HUES48 (cell line): Measurements from ENCODE around the gene DEFB114.
"Not testable (repeated sequence)": the region's sequence is repeated elsewhere in the genome, so short reads cannot be mapped to it uniquely, and the experiment has no call there.

Experiments used
- H3K27ac ChIP-seq: one replicate; pipeline ENCODE4 v1.7.0; 2013; ENCODE audit warnings: low read depth, low read length, inconsistent platforms
- H3K27me3 ChIP-seq: 2 replicates; pipeline ENCODE4 v1.6.1; 2013; ENCODE audit warnings: mild to moderate bottlenecking, low read length; ENCODE audit not compliant: control insufficient read depth, insufficient read depth
- H3K36me3 ChIP-seq: 2 replicates; pipeline ENCODE4 v1.6.1; 2013; ENCODE audit warnings: low read length; ENCODE audit not compliant: control insufficient read depth, insufficient read depth
- H3K4me1 ChIP-seq: 2 replicates; pipeline ENCODE4 v1.6.1; 2013; ENCODE audit warnings: mild to moderate bottlenecking, low read length; ENCODE audit not compliant: control insufficient read depth, insufficient read depth
- H3K4me3 ChIP-seq: 2 replicates; pipeline ENCODE4 v1.5.1; 2013; ENCODE audit warnings: mild to moderate bottlenecking, low read depth, low read length
- H3K9ac ChIP-seq: 2 replicates; pipeline ENCODE4 v1.6.1; 2013; ENCODE audit warnings: mild to moderate bottlenecking, low read depth, low read length, moderate library complexity
- H3K9me3 ChIP-seq: 2 replicates; pipeline ENCODE4 v1.6.1; 2013; ENCODE audit warnings: low read length; ENCODE audit not compliant: control insufficient read depth, insufficient read depth

Gene DEFB114

DNA sequence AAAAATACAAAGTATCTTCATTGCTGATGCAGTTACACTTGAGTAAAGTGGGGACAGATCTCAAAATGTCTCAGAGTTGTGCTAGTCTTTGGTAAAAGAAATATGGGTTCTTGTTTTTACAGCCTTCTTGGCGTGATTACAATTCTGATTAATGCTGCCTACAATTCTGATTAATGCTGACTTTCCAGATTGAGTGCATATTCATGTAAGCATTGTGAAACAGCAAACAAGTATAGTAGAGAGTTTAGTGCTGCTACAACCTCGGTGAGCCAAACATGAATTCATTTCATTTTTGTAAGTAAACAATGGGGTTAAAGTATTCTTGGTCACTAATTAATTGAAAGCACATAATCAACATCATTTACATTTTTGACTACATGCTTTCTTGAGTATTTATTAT lies 5.6 kb upstream of the DEFB114 start, which contains the start of gene DEFB113:
Gene DEFB113 (minus strand): TSS at position 21 of the 400 bp plus-strand sequence. CDS start 0 bp downstream, at position 21.
- Histone ChIP-seq H3K9me3 (no peaks in the 10 kb centered on the region), H3K27me3 (no peaks in the 10 kb centered on the region), H3K9ac (no peak within 1 kb of the TSS), H3K27ac (no peak within 1 kb of the TSS), H3K4me1 (peaks cover 44% of the 10 kb centered on the region), H3K4me3 (no peak within 1 kb of the TSS), H3K36me3 (no peaks in the 10 kb centered on the region)

DNA sequence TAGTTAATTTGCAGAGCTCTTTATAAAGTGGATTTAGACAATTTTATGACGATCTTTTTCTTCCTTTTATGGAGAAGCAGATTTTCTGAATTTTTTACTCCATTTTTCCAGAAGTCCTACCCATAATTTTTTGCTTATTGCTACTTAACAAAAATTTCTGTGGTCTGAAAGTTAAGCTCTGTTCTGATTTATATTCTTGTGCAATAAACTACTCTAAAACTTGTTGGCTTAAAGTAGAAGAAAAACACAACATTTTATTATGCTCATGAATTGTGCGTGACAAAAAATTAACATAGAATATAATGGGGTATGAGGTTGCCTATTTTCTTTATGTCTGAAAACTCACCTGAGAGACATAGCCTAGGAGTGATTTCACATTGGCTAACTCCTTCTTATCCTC lies 2.9 kb upstream of the DEFB114 start:
- Histone ChIP-seq H3K27me3 (no peaks in the 10 kb centered on the region), H3K27ac (peak overlapping the region; percentile 70), H3K4me1 (peaks cover 44% of the 10 kb centered on the region), H3K9me3 (no peaks in the 10 kb centered on the region), H3K4me3 (peak overlapping the region; percentile 22; the same call in 1 of the 2 replicates), H3K36me3 (no peaks in the 10 kb centered on the region), H3K9ac (no peak overlapping the region)

DNA sequence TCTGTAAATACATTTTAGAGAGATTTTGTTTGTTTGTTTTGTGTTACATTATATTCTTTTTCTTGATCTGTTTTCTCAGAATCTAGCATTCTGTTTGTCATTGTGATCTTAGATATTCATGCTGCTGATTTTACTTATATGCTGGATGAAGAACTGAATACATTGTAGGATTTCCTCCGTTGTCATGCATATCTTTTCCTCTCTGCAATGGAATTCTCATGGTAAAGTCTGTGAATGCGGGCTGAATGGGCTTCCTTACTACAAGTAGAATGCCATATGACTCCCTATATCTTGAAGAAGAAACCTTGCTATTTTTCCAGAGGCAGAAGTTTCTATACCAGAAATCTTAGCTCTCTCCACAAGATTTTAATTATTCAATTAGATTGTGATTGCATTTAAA lies 2.4 kb upstream of the DEFB114 start:
- H3K27me3 ChIP-seq: no peaks in the 10 kb centered on the region
- H3K27ac ChIP-seq: peak overlapping the region; percentile 70
- H3K36me3 ChIP-seq: no peaks in the 10 kb centered on the region
- peaks cover 44% of the 10 kb centered on the region for H3K4me1 ChIP-seq
- H3K9ac ChIP-seq: no peak overlapping the region
- peak overlapping the region; percentile 22; the same call in 1 of the 2 replicates for H3K4me3 ChIP-seq
- H3K9me3 ChIP-seq: no peaks in the 10 kb centered on the region

DNA sequence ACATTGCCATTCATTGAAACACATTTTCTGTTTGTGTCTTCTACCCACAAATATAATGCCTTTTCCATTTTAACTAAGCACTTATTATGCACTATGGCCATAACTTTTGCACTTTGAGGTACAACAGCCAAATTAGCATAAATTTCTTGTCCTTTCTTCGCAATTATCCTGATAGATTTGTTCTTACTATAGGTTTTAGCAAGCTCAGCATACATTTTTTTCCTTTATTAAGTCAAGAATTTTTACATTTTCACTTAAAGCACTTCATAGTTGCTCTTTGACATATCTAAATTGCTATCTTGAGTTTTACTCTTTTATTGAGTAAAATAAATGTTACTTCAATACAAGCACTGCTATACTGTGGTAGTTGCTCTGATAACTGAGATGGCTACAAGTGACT lies 5.8 kb downstream of the DEFB114 start:
- Histone ChIP-seq H3K9me3 (peaks cover 4% of the 10 kb centered on the region), H3K27ac (no peak overlapping the region), H3K9ac (no peak overlapping the region), H3K4me1 (no peaks in the 10 kb centered on the region), H3K36me3 (no peaks in the 10 kb centered on the region), H3K27me3 (no peaks in the 10 kb centered on the region), H3K4me3 (no peak overlapping the region)

DNA sequence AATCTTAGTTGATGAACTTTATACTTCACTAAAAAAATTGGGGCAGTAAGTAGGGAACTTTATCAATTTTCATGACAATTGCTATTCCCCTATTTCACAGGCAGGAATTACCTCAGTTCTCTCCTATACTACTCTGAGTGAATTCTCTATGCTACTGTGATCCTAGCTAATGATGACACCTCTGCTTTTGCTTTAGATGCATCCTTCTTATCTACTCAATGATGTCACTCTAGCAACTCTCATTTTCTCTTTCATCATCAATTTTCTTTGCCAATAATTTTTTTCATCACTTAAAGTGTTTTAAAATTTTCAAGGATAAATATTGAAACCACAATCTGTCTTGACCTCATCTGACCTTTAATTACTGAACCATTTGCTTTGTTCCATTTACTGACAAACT lies 8.1 kb downstream of the DEFB114 start:
- Histone ChIP-seq H3K4me1 (no peaks in the 10 kb centered on the region), H3K9me3 (peaks cover 4% of the 10 kb centered on the region), H3K27me3 (no peaks in the 10 kb centered on the region), H3K27ac (no peak overlapping the region), H3K9ac (no peak overlapping the region), H3K4me3 (no peak overlapping the region), H3K36me3 (no peaks in the 10 kb centered on the region)

DNA sequence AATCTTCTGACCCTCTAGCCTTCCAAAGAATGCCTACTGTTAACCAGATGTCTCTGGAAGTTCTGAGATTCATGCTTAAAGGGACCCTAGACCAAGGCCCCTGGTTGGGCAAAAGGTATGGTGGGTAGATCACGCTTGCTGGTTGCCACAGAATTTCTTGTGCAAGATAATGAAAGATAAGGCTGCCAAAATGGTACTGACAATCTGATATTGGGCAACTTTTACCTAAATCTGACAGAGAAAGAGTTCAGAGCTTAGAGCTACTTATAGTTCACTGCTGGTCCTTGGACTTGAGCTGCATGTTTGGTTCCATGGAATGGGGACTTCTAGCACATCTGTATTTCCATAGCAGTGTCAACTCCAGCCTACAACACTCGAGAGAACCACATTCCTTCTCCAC lies 12.0 kb downstream of the DEFB114 start:
- Histone ChIP-seq H3K9me3 (no peaks in the 10 kb centered on the region), H3K4me3 (no peak overlapping the region), H3K36me3 (no peaks in the 10 kb centered on the region), H3K4me1 (no peaks in the 10 kb centered on the region), H3K27ac (no peak overlapping the region), H3K9ac (no peak overlapping the region), H3K27me3 (no peaks in the 10 kb centered on the region)

DNA sequence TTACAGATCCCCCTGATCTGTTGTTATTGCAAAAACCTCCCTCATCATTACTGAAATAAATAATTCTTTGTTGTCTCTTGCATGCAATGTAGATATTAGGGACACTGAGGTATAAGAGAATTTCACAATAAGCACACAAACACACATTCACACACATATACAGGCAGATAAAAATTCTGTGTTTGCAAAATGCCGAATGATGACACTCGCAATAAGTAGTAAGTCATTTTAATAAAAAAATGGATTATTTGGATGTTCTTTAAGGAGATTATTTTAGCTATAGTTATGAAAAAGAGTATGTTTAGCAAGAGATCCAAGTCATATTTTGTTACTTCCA lies 13.6 kb downstream of the DEFB114 start:
- no peak overlapping the region for H3K9ac ChIP-seq
- H3K4me1 ChIP-seq: no peaks in the 10 kb centered on the region
- no peaks in the 10 kb centered on the region for H3K27me3 ChIP-seq
- H3K9me3 ChIP-seq: no peaks in the 10 kb centered on the region
- H3K36me3 ChIP-seq: no peaks in the 10 kb centered on the region
- H3K27ac ChIP-seq: no peak overlapping the region
- H3K4me3 ChIP-seq: no peak overlapping the region

DNA sequence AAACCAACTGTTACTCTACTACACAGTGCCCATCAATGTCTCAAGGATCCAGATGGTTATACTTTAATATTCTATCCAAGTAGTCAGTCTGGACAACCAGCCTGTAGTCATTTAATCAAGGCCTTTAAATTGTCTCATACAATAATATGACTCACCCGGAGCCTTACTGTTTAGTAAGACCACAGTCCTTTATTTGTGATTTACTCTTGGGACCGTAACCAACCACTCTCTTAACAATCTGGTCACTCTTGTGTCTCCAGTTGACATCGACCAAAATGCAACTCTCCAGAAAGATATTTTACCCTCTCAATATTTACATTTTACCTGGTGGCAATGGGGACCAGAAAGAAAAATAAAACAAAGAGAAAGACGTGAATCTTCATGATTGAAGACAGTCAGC lies 14.9 kb downstream of the DEFB114 start:
- Histone ChIP-seq H3K27ac (no peak overlapping the region), H3K9me3 (no peaks in the 10 kb centered on the region), H3K9ac (no peak overlapping the region), H3K4me3 (no peak overlapping the region), H3K27me3 (no peaks in the 10 kb centered on the region), H3K4me1 (no peaks in the 10 kb centered on the region), H3K36me3 (no peaks in the 10 kb centered on the region)

DNA sequence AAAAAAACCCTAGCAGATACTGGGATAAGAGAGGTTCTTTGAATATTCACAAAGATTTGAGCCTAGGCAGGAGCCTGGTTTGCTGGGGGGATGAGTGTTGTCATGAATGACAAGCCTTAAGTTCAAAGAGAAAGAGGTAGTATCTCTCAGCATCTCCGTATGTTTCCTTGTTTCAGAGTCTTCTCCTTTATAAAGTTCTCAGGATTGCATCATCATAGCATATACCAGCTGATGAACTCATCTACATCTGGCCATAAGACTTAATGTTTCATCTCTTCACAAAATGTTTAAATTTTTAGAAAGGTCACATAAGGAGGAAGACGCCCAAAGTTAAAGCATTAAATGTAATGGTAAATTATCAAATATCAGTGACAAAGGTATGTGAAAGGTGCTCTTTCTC lies 17.1 kb downstream of the DEFB114 start:
- no peaks in the 10 kb centered on the region for H3K4me1 ChIP-seq
- H3K27ac ChIP-seq: no peak overlapping the region
- H3K4me3 ChIP-seq: no peak overlapping the region
- H3K27me3 ChIP-seq: no peaks in the 10 kb centered on the region
- H3K36me3 ChIP-seq: no peaks in the 10 kb centered on the region
- H3K9me3 ChIP-seq: no peaks in the 10 kb centered on the region
- H3K9ac ChIP-seq: no peak overlapping the region

DNA sequence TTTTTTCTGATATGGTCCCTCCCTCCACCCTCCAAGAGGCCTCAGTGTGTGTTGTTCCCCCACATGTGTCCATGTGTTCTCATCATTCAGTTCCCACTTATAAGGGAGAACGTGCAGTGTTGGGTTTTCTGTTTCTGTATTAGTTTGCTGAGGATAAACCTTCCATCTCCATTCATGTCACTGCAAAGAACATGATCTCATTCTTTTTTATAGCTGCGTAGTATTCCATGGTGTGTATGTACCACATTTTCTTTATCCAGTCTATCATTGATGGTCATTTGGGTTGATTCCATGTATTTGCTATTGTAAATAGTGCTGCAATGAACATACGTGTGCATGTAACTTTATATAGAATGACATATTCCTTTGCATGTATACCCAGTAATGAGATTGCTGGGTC lies 19.9 kb downstream of the DEFB114 start:
- H3K36me3 ChIP-seq, H3K27me3 ChIP-seq, H3K9ac ChIP-seq, H3K4me3 ChIP-seq, H3K4me1 ChIP-seq, H3K27ac ChIP-seq, H3K9me3 ChIP-seq: not testable (repeated sequence)

DNA sequence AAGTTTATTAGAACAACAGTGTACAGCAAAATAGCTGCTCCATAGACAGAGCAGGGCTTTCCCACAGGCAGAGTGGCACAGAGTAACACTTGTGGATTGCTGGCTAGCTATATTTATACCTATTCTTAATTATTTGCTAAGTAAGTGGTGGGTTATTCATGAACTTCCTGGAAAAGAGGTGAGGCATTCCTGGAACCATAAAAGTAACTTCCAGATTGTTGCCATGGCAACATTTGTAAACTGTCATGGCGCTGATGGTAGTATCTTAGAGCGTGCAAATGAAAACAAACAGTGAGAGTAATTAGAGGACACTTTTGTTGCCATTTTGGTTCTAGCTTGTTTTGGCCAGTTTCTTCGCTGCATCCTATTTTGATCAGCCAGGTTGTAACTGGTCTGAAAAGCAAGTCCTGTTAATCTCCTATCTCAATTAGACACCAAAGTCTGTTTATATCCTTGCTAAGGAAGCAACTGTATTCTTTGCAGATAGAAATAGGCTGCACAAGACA lies 23.9 kb downstream of the DEFB114 start:
- no peak overlapping the region for H3K4me3 ChIP-seq
- no peak overlapping the region for H3K9ac ChIP-seq
- H3K9me3 ChIP-seq: no peaks in the 10 kb centered on the region
- H3K36me3 ChIP-seq: no peaks in the 10 kb centered on the region
- H3K4me1 ChIP-seq: no peaks in the 10 kb centered on the region
- no peaks in the 10 kb centered on the region for H3K27me3 ChIP-seq
- no peak overlapping the region for H3K27ac ChIP-seq

DNA sequence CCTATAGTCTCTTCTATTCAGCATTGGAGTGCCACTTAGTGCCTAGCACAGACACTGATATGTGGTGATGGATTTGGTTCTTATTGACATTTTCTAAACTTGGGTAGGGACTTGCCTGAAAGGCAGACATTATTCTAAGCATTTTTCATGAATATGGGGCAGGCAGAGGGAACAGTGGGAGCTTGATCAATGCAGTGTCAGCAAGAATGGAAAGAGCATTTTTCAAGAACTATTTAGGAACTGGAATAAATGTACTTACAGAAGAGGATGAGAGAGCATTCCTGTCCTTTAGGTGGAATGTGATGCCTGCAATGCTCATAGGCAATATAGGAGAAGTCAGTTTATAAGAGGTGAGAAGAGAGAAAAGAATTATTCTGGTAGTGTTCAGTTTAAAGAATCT lies 26.2 kb downstream of the DEFB114 start:
- Histone ChIP-seq H3K4me3 (no peak overlapping the region), H3K9ac (no peak overlapping the region), H3K27ac (no peak overlapping the region), H3K4me1 (no peaks in the 10 kb centered on the region), H3K9me3 (no peaks in the 10 kb centered on the region), H3K27me3 (no peaks in the 10 kb centered on the region), H3K36me3 (no peaks in the 10 kb centered on the region)
